Measurements from ENCODE around the gene MCC.

DNA sequence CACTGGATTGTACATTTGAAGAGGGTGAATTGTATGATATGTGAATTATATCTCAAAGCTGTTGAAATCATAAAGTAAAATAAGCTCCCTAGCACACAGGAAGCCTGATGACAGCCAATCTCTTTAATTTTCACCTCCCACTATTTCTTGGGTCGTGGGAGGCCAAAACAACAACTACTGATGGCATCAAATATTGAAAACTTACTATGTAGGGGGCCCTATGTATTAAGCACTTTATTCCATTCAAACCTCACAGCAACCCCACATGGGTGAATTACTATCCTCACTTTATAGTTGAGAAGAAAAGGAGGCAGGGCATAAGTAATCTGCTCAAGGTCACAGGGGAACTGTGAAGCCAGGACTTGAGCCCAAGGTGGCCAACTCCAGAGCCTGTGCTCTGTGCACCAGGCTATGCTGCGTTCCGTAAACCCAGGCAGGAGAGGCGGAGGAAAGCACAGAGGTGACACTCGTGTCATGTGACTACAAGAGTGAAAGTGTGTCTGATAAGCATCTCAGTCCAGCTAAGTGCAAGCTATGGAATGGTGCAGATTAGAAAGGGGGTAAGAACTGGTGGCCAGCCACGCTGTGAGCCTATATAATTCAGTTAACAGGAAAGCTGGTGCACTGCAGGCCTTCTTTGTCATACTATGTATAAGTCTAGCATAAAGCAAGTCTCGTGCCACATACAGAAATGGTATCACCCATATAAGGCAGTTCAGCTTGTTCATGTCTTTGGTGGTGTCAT, 290.6 kb downstream of the MCC start:
- TF ChIP-seq, protein P1, sequence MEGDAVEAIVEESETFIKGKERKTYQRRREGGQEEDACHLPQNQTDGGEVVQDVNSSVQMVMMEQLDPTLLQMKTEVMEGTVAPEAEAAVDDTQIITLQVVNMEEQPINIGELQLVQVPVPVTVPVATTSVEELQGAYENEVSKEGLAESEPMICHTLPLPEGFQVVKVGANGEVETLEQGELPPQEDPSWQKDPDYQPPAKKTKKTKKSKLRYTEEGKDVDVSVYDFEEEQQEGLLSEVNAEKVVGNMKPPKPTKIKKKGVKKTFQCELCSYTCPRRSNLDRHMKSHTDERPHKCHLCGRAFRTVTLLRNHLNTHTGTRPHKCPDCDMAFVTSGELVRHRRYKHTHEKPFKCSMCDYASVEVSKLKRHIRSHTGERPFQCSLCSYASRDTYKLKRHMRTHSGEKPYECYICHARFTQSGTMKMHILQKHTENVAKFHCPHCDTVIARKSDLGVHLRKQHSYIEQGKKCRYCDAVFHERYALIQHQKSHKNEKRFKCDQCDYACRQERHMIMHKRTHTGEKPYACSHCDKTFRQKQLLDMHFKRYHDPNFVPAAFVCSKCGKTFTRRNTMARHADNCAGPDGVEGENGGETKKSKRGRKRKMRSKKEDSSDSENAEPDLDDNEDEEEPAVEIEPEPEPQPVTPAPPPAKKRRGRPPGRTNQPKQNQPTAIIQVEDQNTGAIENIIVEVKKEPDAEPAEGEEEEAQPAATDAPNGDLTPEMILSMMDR (IDR thresholded peaks at IDR 0.05) = no peak
- no peak for TF ChIP-seq REST (IDR thresholded peaks at IDR 0.05; ENCODE audit: insufficient read depth in 1 of 2, low read depth in 2 of 2, low read length in 1 of 2)
- TF ChIP-seq POLR2AphosphoS5 (IDR thresholded peaks at IDR 0.05; ENCODE audit: low read depth, low read length) = no peak
- no peak for TF ChIP-seq SIN3A (IDR thresholded peaks at IDR 0.05; ENCODE audit: borderline replicate concordance, insufficient read depth, low read depth, low read length)
- no peak for TF ChIP-seq TCF7L2 (IDR thresholded peaks at IDR 0.05; ENCODE audit: low read depth, low read length)

Measured in Panc1 (cell line).